ENCODE data around the gene MDH2.
"Not testable (repeated sequence)": the region's sequence is repeated elsewhere in the genome, so short reads cannot be mapped to it uniquely, and the experiment has no call there.

Gene MDH2

DNA sequence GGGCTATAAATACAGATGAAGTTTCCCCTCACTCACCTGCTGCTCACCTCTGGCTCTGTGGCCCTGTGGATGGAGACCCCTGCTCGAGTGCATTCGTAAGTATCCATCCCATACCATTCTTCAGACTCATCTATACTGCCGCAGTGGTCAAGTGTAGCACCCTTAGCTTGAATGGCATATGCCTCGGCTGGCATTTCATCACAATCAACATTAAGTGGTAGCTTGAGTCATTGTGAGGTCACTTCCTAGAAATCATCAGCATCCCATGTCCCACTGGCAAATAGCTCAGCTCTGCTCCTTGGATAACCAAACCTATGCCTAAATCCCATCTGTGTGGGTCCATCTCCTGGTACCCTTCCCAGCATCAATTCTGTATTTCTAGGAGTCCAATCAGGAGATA lies 38.2 kb downstream of the MDH2 start:
- H3K9me3 Mint-ChIP-seq, result no peaks in the 10 kb centered on the region
- H3K4me3 Mint-ChIP-seq, result no peak overlapping the region
- peaks cover 13% of the 10 kb centered on the region for H3K27me3 Mint-ChIP-seq (ENCODE audit: low read depth)
- H3K4me1 Mint-ChIP-seq, result no peaks in the 10 kb centered on the region
- H3K36me3 Mint-ChIP-seq (ENCODE audit: low read depth), result no peaks in the 10 kb centered on the region
- TF ChIP-seq, protein P1, sequence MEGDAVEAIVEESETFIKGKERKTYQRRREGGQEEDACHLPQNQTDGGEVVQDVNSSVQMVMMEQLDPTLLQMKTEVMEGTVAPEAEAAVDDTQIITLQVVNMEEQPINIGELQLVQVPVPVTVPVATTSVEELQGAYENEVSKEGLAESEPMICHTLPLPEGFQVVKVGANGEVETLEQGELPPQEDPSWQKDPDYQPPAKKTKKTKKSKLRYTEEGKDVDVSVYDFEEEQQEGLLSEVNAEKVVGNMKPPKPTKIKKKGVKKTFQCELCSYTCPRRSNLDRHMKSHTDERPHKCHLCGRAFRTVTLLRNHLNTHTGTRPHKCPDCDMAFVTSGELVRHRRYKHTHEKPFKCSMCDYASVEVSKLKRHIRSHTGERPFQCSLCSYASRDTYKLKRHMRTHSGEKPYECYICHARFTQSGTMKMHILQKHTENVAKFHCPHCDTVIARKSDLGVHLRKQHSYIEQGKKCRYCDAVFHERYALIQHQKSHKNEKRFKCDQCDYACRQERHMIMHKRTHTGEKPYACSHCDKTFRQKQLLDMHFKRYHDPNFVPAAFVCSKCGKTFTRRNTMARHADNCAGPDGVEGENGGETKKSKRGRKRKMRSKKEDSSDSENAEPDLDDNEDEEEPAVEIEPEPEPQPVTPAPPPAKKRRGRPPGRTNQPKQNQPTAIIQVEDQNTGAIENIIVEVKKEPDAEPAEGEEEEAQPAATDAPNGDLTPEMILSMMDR (IDR thresholded peaks at IDR 0.05; ENCODE audit: unreplicated experiment in 3 of 3), result no peak
- H3K27ac Mint-ChIP-seq, result no peak overlapping the region

DNA sequence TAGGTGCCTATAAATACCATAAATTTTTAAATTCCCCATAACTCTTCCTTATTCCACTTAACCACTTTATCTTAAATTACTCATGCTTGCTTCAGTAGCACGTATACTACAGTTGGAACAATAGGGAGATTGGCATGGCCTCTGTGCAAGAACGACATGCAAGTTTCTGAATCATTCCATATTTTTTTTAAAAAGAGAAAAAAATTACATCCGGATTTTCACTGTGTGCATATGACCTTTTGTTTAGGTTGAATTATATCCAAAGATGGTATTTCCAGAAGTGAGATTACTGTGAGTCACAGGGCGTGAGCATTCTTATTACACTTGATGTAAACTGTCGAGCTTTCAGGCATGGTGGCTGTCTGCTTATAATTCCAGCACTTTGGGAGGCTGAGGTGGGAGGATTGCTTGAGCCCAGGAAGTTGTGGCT lies 39.5 kb downstream of the MDH2 start:
- H3K9me3 Mint-ChIP-seq; H3K4me3 Mint-ChIP-seq; H3K4me1 Mint-ChIP-seq; H3K27ac Mint-ChIP-seq; H3K36me3 Mint-ChIP-seq (ENCODE audit: low read depth): not testable (repeated sequence)
- peaks cover 13% of the 10 kb centered on the region for H3K27me3 Mint-ChIP-seq (ENCODE audit: low read depth)

DNA sequence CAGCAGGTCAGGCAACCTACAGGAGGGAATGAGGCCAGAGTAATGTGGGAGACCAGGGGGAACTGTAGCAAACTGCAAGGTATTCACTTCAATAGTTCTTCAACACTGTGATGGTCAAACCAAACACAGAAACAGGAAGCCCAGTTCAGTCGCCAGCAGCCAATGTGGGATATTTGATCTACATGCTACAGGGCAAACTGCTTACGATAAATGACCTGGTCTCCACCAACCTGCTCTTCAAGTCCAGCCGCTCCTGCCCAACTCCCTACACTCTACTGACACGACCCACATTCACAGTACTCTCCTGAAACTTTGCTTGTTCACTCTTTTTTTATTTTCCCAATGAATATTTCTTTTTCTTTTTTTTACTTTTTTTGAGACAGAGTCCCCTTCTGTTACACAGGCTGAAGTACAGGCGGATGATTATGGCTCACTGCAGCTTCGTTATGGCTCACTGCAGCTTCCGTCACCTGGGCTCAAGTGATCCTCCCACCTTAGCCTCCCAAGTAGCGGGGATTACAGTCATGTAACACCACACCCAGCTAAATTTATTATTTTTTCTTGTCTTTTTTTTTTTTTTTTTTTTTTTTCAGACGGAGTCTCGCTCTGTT lies 42.1 kb downstream of the MDH2 start:
- H3K4me1 Mint-ChIP-seq, result peaks cover 7% of the 10 kb centered on the region
- H3K4me3 Mint-ChIP-seq, result no peak overlapping the region
- peaks cover 18% of the 10 kb centered on the region for H3K27me3 Mint-ChIP-seq (ENCODE audit: low read depth)
- TF ChIP-seq, protein P1 (IDR thresholded peaks at IDR 0.05; ENCODE audit: unreplicated experiment in 3 of 3), result no peak
- H3K36me3 Mint-ChIP-seq (ENCODE audit: low read depth), result no peaks in the 10 kb centered on the region
- peak overlapping the region in 1 of 3 experiments; percentile 55 for H3K27ac Mint-ChIP-seq
- peaks cover 3% of the 10 kb centered on the region for H3K9me3 Mint-ChIP-seq

DNA sequence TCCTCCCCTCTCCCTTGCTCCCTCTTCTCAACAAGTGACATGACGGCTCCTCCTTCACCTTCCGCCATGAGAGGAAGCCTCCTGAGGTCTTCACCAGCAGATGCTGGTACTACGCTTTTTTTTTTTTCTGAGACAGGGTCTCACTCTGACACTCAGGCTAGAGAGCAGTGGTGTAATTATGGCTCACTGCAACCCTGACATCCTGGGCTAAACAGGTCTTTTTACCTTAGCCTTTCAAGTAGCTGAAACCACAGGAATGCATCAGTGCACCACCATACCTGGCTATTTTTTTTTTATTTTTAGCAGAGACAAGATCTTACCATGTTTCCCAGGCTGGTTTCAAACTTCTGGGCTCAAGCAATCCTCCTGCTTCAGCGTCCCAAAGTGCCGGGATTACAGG lies 43.6 kb downstream of the MDH2 start:
- Mint-ChIP-seq H3K27me3 (ENCODE audit: low read depth) (peaks cover 15% of the 10 kb centered on the region), H3K9me3 (peaks cover 3% of the 10 kb centered on the region), H3K36me3 (ENCODE audit: low read depth) (no peaks in the 10 kb centered on the region), H3K27ac (no peak overlapping the region), H3K4me1 (peaks cover 7% of the 10 kb centered on the region), H3K4me3 (no peak overlapping the region)
- TF ChIP-seq, protein P1 (IDR thresholded peaks at IDR 0.05; ENCODE audit: unreplicated experiment in 3 of 3), result no peak

DNA sequence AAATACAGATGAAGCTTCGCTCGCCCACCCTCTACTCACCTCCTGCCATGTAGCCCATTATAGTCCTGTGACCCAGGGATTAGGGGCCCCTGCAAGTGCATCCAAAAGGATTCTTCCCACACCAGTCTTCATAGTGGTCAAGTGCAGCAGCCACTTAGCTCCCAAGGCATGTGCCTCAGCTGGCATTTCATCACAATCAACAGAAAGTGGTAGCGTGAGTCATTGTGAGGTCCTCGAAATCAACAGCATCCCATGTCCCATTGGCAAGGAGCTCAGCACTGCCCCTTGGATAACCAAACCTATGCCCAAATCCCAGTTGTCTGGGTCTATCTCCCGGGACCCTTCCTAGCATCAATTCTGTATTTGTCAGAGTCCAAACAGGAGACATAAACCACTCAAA lies 45.6 kb downstream of the MDH2 start:
- H3K27ac Mint-ChIP-seq; H3K36me3 Mint-ChIP-seq (ENCODE audit: low read depth); H3K9me3 Mint-ChIP-seq; H3K4me3 Mint-ChIP-seq; H3K4me1 Mint-ChIP-seq: not testable (repeated sequence)
- peaks cover 14% of the 10 kb centered on the region for H3K27me3 Mint-ChIP-seq (ENCODE audit: low read depth)

DNA sequence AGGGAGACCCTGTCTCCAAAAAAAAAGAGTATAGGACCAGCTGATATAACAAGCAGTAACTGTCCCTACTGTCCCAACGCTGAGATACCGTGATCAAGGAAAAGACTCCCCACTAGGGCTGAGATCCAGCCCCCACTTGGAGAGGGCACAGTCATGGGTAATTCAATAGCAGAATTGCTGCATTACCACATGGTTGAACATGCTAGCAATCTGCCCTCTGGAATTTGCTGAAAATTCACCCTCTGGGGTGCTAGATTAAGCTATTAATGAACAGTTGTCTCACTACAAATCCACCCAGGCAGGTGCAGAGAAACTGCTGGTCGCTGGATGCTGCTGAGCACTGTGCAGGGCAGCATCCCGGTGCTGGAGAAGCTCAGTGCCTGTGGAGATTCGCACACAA lies 46.4 kb downstream of the MDH2 start:
- H3K9me3 Mint-ChIP-seq; H3K36me3 Mint-ChIP-seq (ENCODE audit: low read depth); H3K4me1 Mint-ChIP-seq; H3K4me3 Mint-ChIP-seq: not testable (repeated sequence)
- Mint-ChIP-seq H3K27me3 (ENCODE audit: low read depth) (peaks cover 11% of the 10 kb centered on the region), H3K27ac (peak overlapping the region in 1 of 3 experiments; percentile 36)

DNA sequence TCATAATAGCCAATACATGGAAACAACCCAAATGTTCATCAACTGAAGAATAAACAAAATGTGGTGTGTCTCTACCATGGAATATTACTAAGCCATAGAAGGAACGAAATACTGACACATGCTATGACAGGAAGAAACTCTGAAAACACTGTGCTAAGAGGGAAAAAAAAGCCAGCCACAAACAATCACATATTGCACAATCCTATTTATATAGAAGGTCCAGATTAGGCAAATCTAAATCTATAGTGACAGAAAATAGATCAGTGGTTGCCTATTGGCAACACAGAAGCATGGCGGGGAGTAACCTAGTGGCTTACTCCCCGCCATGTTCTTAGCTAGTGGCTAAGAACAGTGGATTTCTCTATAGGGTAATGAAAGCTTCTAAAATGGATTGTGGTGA lies 48.0 kb downstream of the MDH2 start:
- Mint-ChIP-seq H3K9me3 (peaks cover 3% of the 10 kb centered on the region), H3K27me3 (ENCODE audit: low read depth) (peaks cover 5% of the 10 kb centered on the region), H3K4me1 (peaks cover 7% of the 10 kb centered on the region), H3K27ac (no peak overlapping the region), H3K36me3 (ENCODE audit: low read depth) (no peaks in the 10 kb centered on the region), H3K4me3 (no peak overlapping the region)
- TF ChIP-seq, protein P1 (IDR thresholded peaks at IDR 0.05; ENCODE audit: unreplicated experiment in 3 of 3), result no peak

DNA sequence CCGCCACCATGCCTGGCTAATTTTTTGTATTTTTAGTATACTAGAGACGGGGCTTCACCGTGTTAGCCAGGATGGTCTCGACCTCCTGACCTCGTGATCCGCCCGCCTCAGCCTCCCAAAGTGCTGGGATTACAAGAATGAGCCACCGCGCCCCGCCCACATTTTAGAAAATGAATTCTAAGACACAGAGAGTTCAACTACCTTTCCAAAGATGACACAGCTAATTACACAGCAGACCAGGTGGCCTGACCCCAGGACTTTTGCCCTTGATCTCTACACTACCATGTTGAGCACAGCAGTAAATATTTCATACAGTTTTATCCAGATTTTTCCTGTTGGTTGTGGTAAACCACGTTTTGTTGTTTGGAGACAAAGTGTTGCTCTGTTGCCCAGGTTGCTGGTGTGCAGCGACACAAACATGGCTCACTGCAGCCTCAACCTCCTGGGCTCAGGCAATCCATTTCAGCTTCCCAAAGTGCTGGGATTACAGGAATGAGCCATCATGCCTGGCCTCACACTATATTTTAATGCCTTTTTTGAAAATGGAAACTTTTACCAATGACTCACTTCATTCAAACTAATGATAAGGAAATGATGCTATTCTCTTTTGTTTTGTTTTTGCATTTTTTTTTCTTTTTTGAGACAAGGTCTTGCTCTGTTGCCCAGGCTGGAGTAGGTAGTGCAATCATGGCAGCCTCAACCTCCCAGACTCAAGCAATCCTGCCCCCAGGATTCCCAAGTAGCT lies 54.0 kb downstream of the MDH2 start:
- not testable (repeated sequence) for H3K9me3 Mint-ChIP-seq; H3K4me3 Mint-ChIP-seq; H3K36me3 Mint-ChIP-seq (ENCODE audit: low read depth); H3K4me1 Mint-ChIP-seq; H3K27ac Mint-ChIP-seq; H3K27me3 Mint-ChIP-seq (ENCODE audit: low read depth)

DNA sequence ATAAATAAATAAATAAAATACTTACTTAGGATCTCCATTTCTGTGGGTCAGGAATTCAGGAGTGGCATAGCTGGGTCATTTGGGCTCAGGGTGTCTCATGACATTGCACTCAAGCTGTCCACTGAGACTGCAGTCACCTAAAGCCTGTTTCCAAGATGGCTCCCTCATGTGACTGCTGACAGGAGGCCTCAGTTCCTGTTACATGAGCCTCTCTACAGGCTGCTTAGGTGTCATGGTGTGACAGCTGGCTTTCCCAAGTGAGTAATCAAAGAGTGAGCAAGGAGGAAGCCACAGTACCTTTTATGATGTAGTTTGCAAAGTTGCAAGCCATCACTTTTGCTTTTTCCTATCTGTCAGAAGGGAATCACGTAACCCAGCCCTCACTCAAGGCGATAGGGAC lies 55.9 kb downstream of the MDH2 start:
- not testable (repeated sequence) for H3K4me1 Mint-ChIP-seq; H3K27ac Mint-ChIP-seq; H3K4me3 Mint-ChIP-seq; H3K36me3 Mint-ChIP-seq (ENCODE audit: low read depth); H3K9me3 Mint-ChIP-seq; H3K27me3 Mint-ChIP-seq (ENCODE audit: low read depth)

DNA sequence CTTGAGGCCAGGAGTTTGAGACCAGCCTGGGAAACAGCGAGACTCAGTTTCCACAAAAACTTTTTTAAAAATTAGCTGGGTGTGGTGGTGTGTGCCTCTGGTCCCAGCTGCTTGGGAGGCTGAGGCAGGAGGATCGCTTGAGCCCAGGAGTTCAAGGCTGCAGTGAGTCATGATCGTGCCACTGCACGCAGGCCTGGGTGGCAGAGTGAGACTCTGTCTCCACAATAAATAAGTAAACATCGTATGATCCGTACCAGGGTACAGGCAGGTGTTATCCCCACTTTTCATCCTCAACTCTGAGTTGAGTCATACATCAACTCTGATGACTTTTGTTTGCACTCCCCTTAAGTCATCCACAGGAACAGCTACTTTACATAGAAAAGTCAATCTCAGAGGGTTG lies 58.2 kb downstream of the MDH2 start:
- not testable (repeated sequence) for H3K4me3 Mint-ChIP-seq; H3K4me1 Mint-ChIP-seq; H3K27ac Mint-ChIP-seq; H3K9me3 Mint-ChIP-seq; H3K36me3 Mint-ChIP-seq (ENCODE audit: low read depth); H3K27me3 Mint-ChIP-seq (ENCODE audit: low read depth)
